ENCODE data around the gene SMOC2.

GRCh38 chr6:168624540-168624939, 183.6 kb downstream of the SMOC2 start:
- TF ChIP-seq POLR2A (IDR thresholded peaks at IDR 0.05; ENCODE audit: borderline replicate concordance, extremely low read depth, insufficient read depth, insufficient read length) (no peak), EZH2 (IDR thresholded peaks at IDR 0.05) (no peak), ELF1 (IDR thresholded peaks at IDR 0.05; ENCODE audit: borderline replicate concordance, low read depth) (no peak)
- TF ChIP-seq, protein P1, sequence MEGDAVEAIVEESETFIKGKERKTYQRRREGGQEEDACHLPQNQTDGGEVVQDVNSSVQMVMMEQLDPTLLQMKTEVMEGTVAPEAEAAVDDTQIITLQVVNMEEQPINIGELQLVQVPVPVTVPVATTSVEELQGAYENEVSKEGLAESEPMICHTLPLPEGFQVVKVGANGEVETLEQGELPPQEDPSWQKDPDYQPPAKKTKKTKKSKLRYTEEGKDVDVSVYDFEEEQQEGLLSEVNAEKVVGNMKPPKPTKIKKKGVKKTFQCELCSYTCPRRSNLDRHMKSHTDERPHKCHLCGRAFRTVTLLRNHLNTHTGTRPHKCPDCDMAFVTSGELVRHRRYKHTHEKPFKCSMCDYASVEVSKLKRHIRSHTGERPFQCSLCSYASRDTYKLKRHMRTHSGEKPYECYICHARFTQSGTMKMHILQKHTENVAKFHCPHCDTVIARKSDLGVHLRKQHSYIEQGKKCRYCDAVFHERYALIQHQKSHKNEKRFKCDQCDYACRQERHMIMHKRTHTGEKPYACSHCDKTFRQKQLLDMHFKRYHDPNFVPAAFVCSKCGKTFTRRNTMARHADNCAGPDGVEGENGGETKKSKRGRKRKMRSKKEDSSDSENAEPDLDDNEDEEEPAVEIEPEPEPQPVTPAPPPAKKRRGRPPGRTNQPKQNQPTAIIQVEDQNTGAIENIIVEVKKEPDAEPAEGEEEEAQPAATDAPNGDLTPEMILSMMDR (IDR thresholded peaks at IDR 0.05 in 2 of 3, conservative IDR thresholded peaks at IDR 0.05 in 1 of 3; ENCODE audit: borderline replicate concordance in 1 of 3, insufficient read depth in 1 of 3, low read depth in 2 of 3, low read length in 2 of 3), result no peak
